Stimulated activated naive B cell treated with anti-CD40 and anti-IgM and Interleukin-4, amounts not matched to agents 10 μg/mL and 1 μg/mL and 100 μg/mL, for 72 hours (primary cell): ENCODE data around the gene TRIP11.
A peak's percentile ranks its signal among the peaks of the same experiment; 100 is the strongest.

Source experiments
- ATAC-seq, 2 donors: fragments of 150-1000 bp; cut with Tn5 transposase; replicated peaks; 2 replicates each; pipeline ENCODE4 v1.10.0; 2021; ENCODE audit warnings: moderate library complexity in 1 of 2
- DNase-seq: peaks from one replicate; pipeline ENCODE4 v3.0.0; 2021
- H3K27ac Mint-ChIP-seq: one replicate; pipeline ENCODE4 v1.8.0; 2022; ENCODE audit warnings: mild to moderate bottlenecking, mixed read lengths
- H3K27me3 Mint-ChIP-seq, 2 donors: one replicate each; pipeline ENCODE4 v1.8.0; 2022; ENCODE audit warnings: mixed read lengths in 2 of 2
- H3K36me3 Mint-ChIP-seq, 2 donors: one replicate each; pipeline ENCODE4 v1.8.0; 2022; ENCODE audit warnings: mixed read lengths in 2 of 2, mild to moderate bottlenecking in 1 of 2
- H3K4me1 Mint-ChIP-seq, 2 donors: one replicate each; pipeline ENCODE4 v1.8.0; 2022; ENCODE audit warnings: mixed read lengths in 2 of 2, mild to moderate bottlenecking in 1 of 2
- H3K4me3 Mint-ChIP-seq, 2 donors: one replicate each; pipeline ENCODE4 v1.8.0; 2022; ENCODE audit warnings: mild to moderate bottlenecking in 2 of 2, mixed read lengths in 2 of 2, moderate library complexity in 1 of 2
- H3K9me3 Mint-ChIP-seq, 2 donors: one replicate each; pipeline ENCODE4 v1.8.0; 2022; ENCODE audit warnings: mixed read lengths in 2 of 2, mild to moderate bottlenecking in 1 of 2

Gene TRIP11

DNA sequence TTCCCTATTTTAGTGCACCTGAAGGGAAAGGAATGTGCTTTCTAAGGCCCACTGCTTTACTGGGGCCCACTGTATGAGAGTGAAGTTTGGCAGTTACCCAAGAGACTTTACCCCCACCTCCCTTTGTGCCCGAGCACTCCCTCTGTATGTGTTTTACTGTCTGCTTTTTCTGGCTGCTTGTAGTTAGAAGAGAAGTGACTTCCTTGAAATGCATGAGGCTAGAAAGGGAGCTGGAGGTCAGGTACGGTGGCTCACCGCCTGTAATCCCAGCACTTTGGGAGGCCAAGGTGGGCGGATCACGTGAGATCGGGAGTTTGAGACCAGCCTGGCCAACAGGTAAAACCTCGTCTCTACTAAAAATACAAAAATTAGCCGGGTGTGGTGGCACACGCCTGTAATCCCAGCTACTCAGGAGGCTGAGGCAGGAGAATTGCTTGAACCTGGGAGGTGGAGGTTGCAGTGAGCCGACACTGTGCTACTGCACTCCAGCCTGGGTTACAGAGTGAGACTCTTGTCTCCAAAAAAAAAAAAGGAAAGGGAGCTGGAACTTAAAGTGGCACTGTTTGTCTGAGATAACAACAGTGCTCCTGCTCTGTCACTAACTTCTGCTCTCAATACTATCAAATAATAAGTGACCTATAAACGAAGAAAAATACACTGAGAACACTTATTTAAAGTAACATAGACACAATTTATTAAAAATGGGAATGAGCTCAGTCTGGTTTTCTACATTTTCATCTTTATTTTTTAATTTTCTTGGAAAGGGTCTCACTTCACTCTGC, 5.8 kb downstream of the TRIP11 start:
- no peak overlapping the region for H3K27ac Mint-ChIP-seq

DNA sequence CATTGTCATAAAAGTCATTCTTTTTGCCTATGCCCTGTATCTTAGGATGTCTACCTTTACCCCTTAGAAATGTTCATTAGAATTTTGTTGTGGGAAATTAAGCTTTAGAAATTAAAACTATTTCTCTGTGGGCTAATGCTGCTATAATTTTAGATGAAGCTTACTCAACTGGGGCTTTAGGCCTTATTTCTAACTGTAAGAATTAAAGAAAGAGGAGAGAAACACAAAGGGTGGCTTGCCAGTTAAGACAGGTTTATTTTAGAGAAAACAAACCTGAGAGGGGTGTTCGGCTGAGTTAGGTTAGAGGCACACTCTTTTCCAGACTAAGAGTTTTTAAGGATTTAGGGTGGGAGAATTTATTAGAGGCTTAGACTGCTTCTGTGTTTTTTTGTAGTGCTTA, 6.4 kb downstream of the TRIP11 start:
- no peaks in the 10 kb centered on the region for H3K9me3 Mint-ChIP-seq
- H3K27me3 Mint-ChIP-seq: no peaks in the 10 kb centered on the region
- DNase-seq: no peak

More for the DNA sequence above, 5.8 kb downstream of the TRIP11 start:
- no peak for ATAC-seq
- Mint-ChIP-seq H3K4me1 (peaks cover 16 to 36% of the 10 kb centered on the region in 2 donors), H3K9me3 (no peaks in the 10 kb centered on the region), H3K36me3 (peaks cover 11 to 17% of the 10 kb centered on the region in 2 donors), H3K4me3 (no peak overlapping the region), H3K27me3 (no peaks in the 10 kb centered on the region)
- no peak for DNase-seq

DNA sequence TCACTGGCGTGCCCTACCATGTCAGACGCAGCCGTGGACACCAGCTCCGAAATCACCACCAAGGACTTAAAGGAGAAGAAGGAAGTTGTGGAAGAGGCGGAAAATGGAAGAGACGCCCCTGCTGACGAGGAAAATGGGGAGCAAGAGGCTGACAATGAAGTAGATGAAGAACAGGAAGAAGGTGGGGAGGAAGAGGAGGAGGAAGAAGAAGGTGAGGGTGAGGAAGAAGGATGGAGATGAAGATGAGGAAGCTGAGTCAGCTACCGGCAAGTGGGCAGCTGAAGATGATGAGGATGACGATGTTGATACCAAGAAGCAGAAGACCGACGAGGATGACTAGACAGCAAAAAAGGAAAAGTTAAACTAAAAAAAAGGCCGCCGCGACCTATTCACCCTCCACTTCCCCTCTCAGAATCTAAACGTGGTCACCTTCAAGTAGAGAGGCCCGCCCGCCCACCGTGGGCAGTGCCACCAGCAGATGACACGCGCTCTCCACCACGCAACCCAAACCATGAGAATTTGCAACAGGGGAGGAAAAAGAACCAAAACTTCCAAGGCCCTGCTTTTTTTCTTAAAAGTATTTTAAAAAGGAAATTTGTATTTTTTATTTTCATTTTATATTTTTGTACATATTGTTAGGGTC, 13.2 kb downstream of the TRIP11 start:
- no peak for ATAC-seq
- Mint-ChIP-seq H3K36me3 (peaks cover 24 to 28% of the 10 kb centered on the region in 2 donors), H3K4me1 (peaks cover 8 to 20% of the 10 kb centered on the region in 2 donors), H3K9me3 (peaks cover 0 to 4% of the 10 kb centered on the region in 2 donors), H3K27me3 (no peaks in the 10 kb centered on the region), H3K27ac (peak overlapping the region; percentile 78), H3K4me3 (peak overlapping the region; percentile 9 to 11)
- DNase-seq: peak; percentile 10

More for the DNA sequence above, 6.4 kb downstream of the TRIP11 start:
- Mint-ChIP-seq H3K4me1 (peaks cover 14 to 30% of the 10 kb centered on the region in 2 donors), H3K36me3 (peaks cover 12 to 20% of the 10 kb centered on the region in 2 donors), H3K27ac (no peak overlapping the region), H3K4me3 (no peak overlapping the region)
- ATAC-seq: no peak

DNA sequence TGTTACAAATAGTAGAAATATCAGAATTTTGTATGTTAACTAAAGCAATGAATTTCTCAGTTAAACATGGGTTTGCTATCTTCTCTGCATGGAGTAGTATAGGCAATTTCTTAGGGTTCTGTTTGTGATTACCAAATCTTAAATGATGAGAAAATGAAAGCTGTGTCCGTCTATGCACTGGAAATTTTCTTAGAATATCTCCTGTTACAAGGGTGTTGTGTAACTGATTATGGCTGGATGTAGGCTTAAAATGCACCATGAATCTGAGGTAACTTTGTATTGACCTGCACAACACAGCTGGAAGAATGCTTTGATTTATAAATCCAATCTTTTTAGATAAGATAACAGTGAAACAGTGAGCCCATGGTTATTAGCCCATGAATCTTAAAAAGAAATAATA, 17.8 kb downstream of the TRIP11 start:
- no peaks in the 10 kb centered on the region for H3K27me3 Mint-ChIP-seq

DNA sequence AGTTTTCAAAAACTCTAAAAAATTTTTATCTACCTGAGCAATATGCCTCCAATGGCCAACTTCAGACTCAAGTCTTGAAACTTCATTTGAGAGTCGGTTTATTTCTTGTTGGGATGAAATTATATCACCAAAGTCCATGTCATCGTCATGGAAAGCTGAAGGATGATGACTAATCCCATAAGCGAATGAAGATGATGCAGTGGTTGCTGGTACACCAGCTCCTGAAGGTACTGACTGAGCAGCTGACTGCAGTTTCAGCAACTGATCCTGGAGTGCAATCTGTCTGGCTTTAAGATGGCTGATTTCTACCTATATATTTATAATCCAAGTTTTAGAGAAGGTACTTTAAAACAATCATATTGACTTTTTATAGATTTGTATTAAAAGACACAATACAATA, 18.3 kb downstream of the TRIP11 start:
- Mint-ChIP-seq H3K27me3 (no peaks in the 10 kb centered on the region), H3K36me3 (peaks cover 4 to 8% of the 10 kb centered on the region in 2 donors), H3K4me1 (peaks cover 3 to 4% of the 10 kb centered on the region in 2 donors), H3K27ac (no peak overlapping the region), H3K9me3 (peaks cover 0 to 3% of the 10 kb centered on the region in 2 donors), H3K4me3 (no peak overlapping the region)
- no peak for ATAC-seq
- no peak for DNase-seq

More for the DNA sequence above, 17.8 kb downstream of the TRIP11 start:
- Mint-ChIP-seq H3K27ac (no peak overlapping the region), H3K9me3 (peaks cover 0 to 4% of the 10 kb centered on the region in 2 donors), H3K36me3 (peaks cover 8 to 11% of the 10 kb centered on the region in 2 donors), H3K4me3 (no peak overlapping the region), H3K4me1 (peaks cover 6 to 10% of the 10 kb centered on the region in 2 donors)
- ATAC-seq: no peak
- no peak for DNase-seq

DNA sequence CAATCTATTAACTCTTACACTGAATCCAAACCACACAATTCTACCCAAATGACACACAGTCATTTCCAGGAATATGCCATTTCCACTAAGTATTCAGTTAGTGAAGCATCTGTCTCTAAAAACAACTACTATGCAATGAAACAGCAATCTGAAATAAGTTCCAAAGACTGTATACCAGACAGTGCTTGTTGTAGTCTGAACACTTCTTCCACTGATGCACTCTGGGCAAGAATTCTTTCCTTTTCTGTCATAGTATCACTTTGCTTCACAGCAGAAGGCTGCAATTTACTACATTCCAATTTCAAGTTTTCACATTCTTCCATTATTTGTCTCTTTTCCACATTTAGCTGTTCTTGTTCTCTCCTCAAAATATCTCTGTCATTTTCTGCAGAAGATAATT, 25.8 kb downstream of the TRIP11 start:
- H3K9me3 Mint-ChIP-seq: no peaks in the 10 kb centered on the region
- H3K4me1 Mint-ChIP-seq: peaks cover 5% of the 10 kb centered on the region in 2 donors
- no peak overlapping the region for H3K27ac Mint-ChIP-seq
- no peak overlapping the region for H3K4me3 Mint-ChIP-seq
- DNase-seq: no peak
- H3K36me3 Mint-ChIP-seq: peaks cover 28 to 33% of the 10 kb centered on the region in 2 donors
- ATAC-seq: no peak
- H3K27me3 Mint-ChIP-seq: no peaks in the 10 kb centered on the region

DNA sequence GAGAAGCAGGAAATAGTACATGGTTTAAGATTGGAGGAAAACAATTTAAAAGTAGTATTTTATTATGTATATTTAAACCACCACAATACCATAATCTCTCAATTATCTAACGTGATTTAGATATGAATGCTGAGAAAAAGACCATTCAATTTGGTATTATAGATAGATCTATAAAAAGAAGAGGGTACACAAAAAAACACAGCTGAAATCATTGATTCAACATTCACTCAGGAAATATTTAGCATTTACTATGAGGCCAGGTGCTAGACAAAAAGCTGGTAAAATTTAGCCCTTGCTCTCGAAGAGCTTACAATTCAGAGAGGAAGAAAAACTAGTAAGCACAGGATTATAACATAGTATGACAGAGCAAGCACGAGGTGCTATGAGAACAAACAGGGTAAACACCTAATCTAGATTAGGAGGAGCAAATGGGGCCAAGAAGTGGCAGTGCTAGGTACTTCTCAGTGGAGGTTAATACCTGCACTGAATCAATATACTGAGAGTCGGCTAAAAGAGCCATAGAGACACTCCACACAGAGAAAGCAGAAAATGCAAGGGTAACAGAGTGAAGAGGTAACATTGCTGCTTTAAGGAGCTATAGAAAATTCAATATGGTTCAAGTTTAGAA, 27.6 kb downstream of the TRIP11 start:
- Mint-ChIP-seq H3K27ac (no peak overlapping the region), H3K27me3 (no peaks in the 10 kb centered on the region), H3K9me3 (no peaks in the 10 kb centered on the region), H3K4me1 (peaks cover 5% of the 10 kb centered on the region in 2 donors), H3K36me3 (peaks cover 36 to 45% of the 10 kb centered on the region in 2 donors), H3K4me3 (no peak overlapping the region)
- DNase-seq (no peak), ATAC-seq (no peak)

DNA sequence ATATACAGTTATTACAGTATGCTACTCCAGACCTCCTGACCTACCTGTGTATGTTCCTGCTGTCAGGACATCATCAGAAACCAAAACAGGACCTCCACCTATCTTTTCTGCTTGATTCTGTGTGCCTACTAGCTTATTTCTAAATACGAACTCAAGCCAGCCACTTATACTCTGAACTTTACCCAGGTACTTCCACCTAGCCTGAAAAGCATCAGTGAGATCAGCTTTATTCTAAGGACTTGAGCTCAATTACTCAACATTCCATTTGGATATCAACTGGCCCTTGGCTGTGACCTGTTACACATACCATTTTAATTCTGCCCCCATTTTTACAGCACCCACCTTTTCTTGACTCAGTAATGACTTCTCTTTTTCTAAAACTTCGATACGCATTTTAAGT, 29.2 kb downstream of the TRIP11 start:
- no peak overlapping the region for H3K4me3 Mint-ChIP-seq
- H3K36me3 Mint-ChIP-seq: peaks cover 41 to 44% of the 10 kb centered on the region in 2 donors
- no peak overlapping the region for H3K27ac Mint-ChIP-seq
- no peak for ATAC-seq
- DNase-seq: no peak
- H3K9me3 Mint-ChIP-seq: no peaks in the 10 kb centered on the region
- H3K27me3 Mint-ChIP-seq: no peaks in the 10 kb centered on the region
- H3K4me1 Mint-ChIP-seq: peaks cover 5% of the 10 kb centered on the region in 2 donors

DNA sequence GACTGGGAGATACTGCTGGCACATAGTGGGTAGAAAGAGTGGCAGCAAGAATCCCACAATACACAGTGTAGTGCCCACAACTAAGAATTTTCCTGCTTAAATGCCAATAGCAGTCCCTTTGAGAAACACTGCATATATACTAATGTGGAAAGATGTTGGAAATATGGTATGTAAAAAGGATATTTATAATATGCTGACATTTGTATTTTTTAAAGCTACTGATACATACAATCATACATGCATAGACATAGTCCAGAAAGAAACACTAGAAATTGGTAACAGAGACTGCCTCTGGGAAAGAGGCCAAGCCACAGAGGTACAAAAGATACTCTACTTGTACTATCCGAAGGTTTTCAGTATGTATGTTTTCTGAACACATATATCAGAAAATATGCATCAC, 30.3 kb downstream of the TRIP11 start:
- ATAC-seq (no peak), DNase-seq (no peak)
- Mint-ChIP-seq H3K4me3 (no peak overlapping the region), H3K9me3 (no peaks in the 10 kb centered on the region), H3K4me1 (peaks cover 8 to 11% of the 10 kb centered on the region in 2 donors), H3K27me3 (no peaks in the 10 kb centered on the region), H3K27ac (no peak overlapping the region), H3K36me3 (peaks cover 51 to 55% of the 10 kb centered on the region in 2 donors)

DNA sequence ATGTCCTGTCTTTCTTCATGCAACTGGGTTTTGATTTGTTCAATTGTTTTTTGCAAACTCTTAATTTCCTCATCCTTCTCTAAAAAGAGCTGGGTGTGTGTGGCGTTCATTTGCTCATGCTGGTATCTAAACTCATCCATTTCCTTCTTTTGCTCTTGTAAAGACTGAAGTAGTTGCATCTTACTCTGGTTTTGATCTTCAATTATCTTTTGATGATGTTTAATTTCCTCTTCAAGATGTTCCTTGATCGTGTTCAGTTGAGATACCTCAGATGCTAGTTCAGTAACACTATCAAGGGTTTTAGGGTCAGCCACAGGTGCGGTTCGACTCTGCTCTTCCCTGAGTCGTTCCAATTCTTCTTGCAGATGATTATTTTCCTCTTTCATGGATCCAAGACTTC, 34.8 kb downstream of the TRIP11 start:
- peaks cover 6% of the 10 kb centered on the region in 2 donors for H3K4me1 Mint-ChIP-seq
- no peak overlapping the region for H3K27ac Mint-ChIP-seq
- no peak overlapping the region for H3K4me3 Mint-ChIP-seq
- H3K36me3 Mint-ChIP-seq: peaks cover 44 to 47% of the 10 kb centered on the region in 2 donors
- H3K9me3 Mint-ChIP-seq: no peaks in the 10 kb centered on the region
- no peak for ATAC-seq
- no peaks in the 10 kb centered on the region for H3K27me3 Mint-ChIP-seq
- no peak for DNase-seq

DNA sequence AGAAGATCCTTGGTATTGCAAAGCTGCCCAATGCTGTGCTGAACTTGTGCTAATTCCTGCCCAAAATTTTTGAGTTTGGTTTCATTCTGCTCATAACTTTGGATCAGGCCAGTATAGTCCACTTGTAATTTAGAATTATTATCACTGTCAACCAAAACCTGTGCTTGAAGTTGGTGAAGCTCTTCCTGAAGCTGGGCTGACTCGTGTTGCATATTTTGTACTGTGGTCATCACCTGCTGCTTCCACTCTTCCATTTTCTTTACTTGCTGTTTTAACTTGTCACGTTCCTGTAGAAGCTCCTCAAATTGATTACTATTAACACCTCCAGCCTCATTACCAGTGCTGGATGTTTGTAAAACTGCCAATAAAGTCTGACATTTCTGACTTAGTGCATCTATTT, 35.8 kb downstream of the TRIP11 start:
- H3K9me3 Mint-ChIP-seq: no peaks in the 10 kb centered on the region
- peaks cover 6% of the 10 kb centered on the region in 2 donors for H3K4me1 Mint-ChIP-seq
- H3K27me3 Mint-ChIP-seq: no peaks in the 10 kb centered on the region
- H3K4me3 Mint-ChIP-seq: no peak overlapping the region
- ATAC-seq: no peak
- no peak overlapping the region for H3K27ac Mint-ChIP-seq
- DNase-seq: no peak
- H3K36me3 Mint-ChIP-seq: peaks cover 44 to 48% of the 10 kb centered on the region in 2 donors

DNA sequence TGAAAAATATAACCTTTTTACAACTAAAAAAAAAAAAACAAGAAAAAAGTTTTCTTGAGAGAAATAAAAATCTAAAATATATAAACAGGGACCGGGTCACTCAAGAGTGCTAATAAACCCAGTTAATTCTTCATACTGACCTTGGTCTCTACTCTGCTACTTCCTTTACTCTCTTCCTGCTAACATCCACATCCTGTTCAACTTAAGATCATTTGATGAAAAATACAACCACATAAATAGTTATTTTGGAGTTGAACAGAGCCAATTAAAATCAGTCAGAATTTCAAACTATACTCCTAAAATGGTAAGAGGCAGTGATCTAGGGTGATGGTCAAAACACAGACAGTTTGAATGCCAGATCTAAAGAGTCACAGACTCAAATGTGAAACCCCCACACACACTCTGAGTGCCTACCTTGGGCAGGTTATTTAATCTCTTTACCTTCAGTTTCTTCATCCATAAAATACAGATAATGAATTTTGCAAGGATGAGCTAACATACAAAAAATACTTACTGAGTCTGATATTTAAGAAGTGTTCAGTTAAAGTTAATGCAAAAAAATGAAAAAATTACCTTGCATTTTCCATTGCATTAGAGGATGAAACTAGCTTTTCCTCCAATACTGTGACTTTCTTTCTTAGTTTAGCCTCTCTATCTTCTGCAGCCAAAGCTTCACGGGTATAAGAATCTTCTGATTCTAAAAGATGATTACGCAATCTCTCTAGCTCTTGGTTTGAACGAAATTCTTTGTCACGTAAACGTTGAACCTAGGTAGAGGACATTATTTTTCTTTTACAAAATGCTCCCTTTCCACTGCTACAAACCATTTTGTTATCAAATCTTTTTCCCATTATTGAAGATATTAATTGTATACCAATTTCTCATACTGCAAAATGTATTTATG, 40.9 kb downstream of the TRIP11 start:
- no peak for DNase-seq
- ATAC-seq: no peak
- peaks cover 3 to 10% of the 10 kb centered on the region in 2 donors for H3K4me1 Mint-ChIP-seq
- H3K27ac Mint-ChIP-seq: no peak overlapping the region
- H3K4me3 Mint-ChIP-seq: no peak overlapping the region
- H3K36me3 Mint-ChIP-seq: peaks cover 25 to 43% of the 10 kb centered on the region in 2 donors
- H3K9me3 Mint-ChIP-seq: no peaks in the 10 kb centered on the region
- no peaks in the 10 kb centered on the region for H3K27me3 Mint-ChIP-seq

DNA sequence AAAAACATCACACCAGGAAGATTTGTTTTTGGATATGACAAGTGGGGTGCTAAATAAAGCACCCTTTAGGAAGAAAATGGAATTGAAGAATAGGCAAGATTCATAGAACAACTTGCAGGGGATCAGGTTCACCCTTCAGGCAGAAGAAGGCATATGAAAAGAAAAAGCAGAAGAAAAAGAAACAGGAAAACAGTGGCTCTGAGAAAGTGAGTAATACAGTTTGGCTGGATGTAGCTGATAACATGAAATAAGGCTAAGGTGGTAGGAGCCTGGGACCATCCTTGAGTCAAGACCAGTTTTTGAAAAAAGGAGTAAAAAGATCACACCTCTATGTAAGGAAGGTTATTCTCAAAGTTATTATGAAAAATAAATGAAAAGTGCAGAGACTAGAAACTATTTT, 42.4 kb downstream of the TRIP11 start:
- no peak for ATAC-seq
- H3K36me3 Mint-ChIP-seq: peaks cover 22 to 40% of the 10 kb centered on the region in 2 donors
- no peaks in the 10 kb centered on the region for H3K27me3 Mint-ChIP-seq
- H3K27ac Mint-ChIP-seq: no peak overlapping the region
- DNase-seq: no peak
- H3K4me1 Mint-ChIP-seq: peaks cover 2 to 10% of the 10 kb centered on the region in 2 donors
- H3K9me3 Mint-ChIP-seq: no peaks in the 10 kb centered on the region
- no peak overlapping the region for H3K4me3 Mint-ChIP-seq

DNA sequence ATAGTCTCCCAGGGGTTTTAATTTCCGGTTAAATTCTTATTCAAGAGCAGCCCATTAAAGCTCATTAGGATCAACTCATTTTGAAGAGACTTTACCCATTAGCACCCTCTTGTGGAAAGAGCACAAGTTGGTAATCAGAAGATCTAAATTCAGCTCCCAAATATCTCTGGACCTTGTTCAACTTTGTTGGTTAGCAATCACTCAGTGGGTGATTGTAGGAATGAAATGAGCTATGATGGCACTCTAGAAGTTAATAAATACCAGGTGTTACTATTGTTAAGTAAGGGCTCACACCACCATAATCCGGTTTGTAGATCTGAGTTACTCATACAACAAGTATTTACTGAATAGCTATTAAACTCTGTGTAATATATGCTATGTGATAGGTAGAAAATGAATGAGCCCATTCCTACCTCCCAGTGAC, 42.9 kb downstream of the TRIP11 start:
- Mint-ChIP-seq H3K27me3 (no peaks in the 10 kb centered on the region), H3K4me3 (no peak overlapping the region), H3K9me3 (no peaks in the 10 kb centered on the region), H3K36me3 (peaks cover 23 to 45% of the 10 kb centered on the region in 2 donors), H3K27ac (no peak overlapping the region), H3K4me1 (peaks cover 2 to 10% of the 10 kb centered on the region in 2 donors)
- DNase-seq (no peak), ATAC-seq (peak; percentile 50 to 54)
